Globus pallidus (tissue), 1 donor: ENCODE measurements around the gene DYRK4.
"Not testable (repeated sequence)": the region's sequence is repeated elsewhere in the genome, so short reads cannot be mapped to it uniquely, and the experiment has no call there.

Experiments
- DNase-seq: peaks from one replicate; pipeline ENCODE4 v3.0.0-alpha.2; 2015; ENCODE audit warnings: low spot score

The DYRK4 gene, protein sequence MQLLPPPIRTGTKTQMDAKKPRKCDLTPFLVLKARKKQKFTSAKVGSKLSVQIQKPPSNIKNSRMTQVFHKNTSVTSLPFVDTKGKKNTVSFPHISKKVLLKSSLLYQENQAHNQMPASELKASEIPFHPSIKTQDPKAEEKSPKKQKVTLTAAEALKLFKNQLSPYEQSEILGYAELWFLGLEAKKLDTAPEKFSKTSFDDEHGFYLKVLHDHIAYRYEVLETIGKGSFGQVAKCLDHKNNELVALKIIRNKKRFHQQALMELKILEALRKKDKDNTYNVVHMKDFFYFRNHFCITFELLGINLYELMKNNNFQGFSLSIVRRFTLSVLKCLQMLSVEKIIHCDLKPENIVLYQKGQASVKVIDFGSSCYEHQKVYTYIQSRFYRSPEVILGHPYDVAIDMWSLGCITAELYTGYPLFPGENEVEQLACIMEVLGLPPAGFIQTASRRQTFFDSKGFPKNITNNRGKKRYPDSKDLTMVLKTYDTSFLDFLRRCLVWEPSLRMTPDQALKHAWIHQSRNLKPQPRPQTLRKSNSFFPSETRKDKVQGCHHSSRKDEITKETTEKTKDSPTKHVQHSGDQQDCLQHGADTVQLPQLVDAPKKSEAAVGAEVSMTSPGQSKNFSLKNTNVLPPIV

DNA sequence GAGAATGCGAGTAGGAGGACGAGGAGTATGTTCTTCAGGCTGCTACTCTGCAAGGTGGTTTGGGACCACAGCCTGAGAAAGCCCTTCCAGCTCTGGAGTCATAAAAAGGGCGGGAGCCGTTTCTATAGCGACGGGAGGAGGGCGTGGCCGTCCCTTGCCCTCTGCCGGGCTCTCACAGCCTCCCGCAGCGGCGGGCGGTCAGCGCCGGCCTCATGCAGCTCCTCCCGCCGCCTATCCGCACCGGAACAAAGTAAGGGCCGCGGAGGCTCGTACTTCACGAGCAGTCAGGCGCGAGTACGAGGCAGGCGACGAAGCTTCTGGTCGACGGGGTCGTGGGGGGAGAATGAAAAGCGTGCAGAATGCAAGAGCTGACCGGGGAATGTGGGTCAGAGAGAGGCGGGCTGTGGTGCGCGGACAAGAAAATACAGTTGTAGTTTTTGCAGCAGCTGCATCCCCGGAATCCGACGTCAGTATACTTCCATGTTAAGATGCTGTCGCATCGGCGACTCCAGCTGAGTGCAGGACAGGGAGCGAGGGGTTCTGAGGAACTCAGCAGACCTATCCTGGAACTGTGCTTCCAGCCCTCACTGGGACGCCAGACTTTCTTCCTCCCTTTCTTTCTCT lies at the start of gene DYRK4:
DYRK4 (plus strand) TSS at position 175 of the 624 bp plus-strand sequence; CDS start at position 213, 38 bp downstream.
- peak; percentile 78 for DNase-seq

DNA sequence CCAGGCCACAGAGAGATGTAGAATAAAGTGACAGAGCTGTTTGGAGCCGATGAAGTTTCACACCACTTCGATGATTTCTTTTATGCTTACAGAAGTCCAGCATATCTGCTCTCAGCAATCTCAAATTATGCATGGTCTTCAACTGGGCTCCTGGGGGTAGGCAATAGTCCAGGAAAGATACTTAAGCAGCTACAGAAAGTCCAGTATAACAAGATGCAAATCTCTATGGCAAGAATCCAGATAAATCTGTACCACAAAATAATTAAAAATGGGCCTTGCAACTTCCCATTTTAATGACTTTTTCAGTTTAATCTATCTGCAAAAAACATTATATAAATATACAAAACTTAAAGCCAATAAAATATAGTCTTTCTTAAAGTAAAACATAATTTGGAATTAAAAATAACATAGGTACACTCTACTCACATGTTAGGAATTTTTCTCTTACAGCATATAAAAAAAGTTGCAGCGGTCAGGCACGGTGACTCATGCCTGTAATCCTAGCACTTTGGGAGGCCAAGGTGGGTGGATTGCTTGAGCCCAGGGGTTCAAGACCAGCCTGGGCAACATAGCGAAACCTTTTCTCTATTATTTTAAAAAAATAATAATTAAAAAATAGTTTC lies 43.8 kb upstream of the DYRK4 start:
- DNase-seq = no peak

DNA sequence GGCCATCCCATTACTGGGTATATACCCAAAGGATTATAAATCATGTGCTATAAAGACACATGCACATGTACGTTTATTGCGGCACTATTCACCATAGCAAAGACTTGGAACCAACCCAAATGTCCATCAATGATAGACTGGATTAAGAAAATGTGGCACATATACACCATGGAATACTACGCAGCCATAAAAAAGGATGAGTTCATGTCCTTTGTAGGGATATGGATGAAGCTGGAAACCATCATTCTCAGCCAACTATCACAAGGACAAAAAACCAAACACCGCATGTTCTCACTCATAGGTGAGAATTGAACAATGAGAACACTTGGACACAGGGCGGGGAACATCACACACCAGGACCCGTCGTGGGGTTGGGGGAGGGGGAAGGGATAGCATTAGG lies 38.6 kb upstream of the DYRK4 start:
- not testable (repeated sequence) for DNase-seq

DNA sequence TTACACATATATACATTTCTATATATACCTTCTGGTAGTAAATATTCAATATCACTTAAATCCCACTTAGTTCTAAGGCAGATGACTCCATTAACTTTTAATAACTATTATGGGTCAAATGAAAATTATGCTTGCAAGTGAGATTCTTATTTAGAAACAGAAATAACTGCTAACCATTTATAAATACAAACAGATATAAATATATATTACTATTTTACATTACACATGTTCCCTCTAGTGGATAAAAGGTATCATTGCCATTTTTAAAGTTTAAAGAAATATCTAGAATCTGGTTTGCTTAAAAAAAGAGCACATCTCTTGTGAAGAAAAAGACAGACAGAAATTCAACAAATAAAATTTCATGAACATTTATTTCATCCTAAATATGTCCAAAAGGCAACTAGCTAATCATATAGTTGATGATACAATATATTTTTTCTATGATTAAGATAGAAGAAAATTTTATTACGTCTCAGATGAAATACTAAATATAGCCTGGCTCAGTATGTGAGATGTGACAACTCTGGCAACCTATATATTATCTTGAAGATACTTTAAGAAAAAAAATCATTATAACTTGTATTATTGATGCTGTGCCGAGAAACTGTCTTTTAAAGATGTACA lies 35.0 kb upstream of the DYRK4 start:
- DNase-seq = no peak

DNA sequence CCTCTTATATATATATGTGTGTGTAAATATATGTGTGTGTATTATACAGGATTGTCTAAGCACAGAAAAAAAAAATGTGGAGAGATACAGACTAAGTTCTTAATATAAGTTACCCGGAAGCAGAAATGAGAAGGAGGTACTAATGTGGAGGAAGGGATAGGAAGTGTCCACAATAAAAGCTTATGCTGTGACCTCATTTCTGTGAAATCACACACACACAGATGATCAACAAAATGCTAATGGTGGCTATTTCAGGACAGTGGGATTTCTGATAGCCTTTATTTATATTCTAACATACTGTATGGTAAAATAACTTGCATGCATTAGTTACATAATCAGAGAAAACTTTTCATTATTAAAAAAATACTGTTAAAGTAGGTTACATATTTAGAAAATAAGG lies 31.8 kb upstream of the DYRK4 start:
- no peak for DNase-seq

DNA sequence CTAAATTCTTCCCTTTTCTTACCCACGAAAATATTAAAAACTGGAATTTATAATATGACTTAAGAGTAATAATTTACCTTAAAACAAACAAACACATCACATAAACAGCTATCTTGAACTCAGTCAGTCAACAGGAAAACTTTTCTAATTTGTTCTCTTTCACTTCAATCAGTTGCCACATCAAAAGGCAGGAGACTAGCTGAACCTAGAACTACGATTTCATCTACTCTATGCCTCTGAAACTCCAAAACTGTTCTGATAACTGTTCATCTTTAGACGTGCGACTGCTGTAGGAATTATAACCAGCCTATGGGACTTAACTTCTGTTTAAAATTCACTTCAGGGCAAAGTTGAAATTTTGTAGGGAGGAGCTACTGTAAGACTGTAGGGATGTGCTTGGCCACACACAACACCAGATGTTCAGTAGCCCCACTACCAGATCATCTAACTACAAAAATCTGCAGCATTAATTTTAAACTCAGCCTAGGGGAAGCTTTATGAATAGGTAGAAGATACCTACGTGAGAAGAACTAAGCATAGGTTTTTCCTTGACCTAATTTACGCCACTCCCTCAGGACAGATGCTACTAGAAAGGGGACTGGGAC lies 30.9 kb upstream of the DYRK4 start:
- DNase-seq = no peak

DNA sequence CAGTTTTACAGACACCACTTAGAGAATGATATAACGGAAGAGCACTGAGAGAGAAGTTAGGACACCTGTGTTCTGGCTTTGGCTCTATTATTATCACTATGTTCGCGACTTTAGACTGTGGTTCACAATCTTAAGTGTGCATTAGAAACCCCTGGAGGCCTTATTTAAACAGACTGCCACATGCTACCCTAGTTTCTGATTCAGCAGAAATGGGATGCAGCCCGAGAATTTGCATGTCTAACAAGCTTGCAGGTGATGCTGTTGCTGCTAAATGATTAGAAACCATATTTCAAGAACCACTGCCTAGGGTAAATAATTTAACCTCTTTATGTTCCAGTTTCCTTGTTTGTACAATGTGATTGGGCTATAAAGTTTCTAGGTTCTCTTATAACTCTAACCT lies 26.9 kb upstream of the DYRK4 start:
- DNase-seq = no peak

DNA sequence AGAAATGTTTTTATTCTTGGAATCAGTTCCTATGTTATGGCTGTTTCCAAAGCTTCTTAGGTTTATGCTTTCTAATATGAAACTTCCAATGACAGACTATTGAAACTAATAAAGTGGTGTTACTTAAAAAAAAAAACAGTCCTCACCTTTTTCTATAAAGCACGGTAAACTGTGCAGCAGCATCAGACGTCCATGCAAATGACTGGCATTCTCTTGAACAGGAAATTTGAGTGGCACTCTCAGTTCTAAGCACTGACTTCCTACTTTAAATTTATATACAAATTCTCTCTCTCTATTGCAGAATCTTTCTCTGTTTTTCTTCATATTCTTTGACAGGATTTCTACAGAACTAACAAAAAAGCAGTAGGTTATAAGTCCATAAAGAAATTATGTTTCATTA lies 26.1 kb upstream of the DYRK4 start:
- no peak for DNase-seq

DNA sequence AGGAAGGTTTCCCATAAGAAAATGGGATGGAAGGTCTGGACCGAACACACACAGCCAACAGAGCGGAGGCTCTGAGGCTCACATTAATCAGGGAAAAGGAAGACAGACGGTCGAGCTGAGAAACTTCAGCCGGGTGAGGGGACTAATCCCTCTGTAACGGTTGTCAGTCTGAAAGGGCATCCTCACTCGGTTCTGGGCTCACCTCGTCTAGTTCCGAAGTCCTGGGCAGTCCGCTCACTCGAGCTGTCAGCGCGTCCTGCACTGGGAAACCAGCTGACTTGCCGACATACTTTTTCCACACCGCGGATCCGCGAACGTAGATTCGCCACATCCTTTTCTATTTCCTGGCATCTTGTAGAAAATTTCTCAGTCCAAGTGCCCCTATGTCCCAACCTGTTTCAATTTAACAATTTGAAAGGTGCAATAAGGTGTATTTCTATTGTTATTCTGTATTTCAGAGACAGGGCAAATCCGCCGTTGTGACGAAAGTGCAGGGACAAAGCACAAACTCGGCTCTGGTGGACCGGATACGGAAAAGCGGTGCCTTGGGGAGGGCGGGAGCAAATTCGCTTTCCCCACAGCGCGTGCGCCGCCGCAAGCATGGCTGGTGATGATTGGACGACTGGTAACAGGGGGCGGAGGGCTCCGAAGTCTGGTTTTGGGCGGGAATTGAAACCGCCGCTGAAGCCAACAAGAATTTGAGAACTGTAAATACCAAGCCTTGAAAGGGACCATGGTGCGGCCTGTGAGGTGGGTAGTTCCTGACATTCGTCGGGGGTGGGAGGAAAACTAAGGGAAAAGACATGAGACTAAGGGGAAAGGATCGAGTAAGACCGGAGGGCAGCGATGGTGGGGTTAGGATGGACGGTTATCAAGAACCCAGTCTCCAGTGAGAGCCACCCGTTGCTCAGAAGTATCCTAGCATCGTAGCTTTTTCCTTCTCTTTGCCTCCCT lies 23.5 kb upstream of the DYRK4 start, which contains the start of gene RAD51AP1:
RAD51AP1 (plus strand) TSS at position 684 of the 954 bp plus-strand sequence; CDS start at position 734, 50 bp downstream.
- DNase-seq = peak; percentile 96

DNA sequence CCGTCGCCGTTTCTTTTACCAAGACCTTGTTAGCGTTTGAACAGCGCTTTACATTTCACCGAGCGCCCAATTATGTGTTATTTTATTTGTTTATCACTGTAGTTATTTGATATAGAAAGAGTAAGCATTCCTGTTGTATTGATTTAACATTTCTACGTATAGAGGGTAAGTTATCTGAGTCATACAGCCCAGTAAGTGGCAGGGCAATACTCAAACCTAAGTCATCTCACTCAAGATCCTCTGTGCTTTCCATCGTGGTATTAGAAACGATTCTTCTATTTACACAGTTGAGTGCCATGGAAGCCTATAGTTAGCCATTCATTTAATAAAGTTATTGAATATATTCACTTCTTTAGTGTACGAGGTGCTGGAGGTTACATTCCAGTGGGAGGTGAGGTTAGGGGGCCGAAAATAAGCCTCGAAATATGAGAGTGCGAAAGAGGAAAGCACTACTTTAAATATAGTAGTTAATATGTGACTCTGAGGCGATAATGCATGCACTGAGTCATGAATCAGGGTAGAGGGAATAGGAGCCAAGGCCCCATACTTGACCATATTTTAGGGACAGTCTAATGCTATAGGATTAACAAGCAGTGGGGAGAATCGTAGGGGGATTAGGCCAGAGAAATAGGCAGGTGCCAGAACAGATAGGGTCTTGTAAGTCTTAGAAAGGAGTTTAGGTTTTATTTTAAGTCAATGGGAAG lies 22.7 kb upstream of the DYRK4 start:
- DNase-seq = no peak

DNA sequence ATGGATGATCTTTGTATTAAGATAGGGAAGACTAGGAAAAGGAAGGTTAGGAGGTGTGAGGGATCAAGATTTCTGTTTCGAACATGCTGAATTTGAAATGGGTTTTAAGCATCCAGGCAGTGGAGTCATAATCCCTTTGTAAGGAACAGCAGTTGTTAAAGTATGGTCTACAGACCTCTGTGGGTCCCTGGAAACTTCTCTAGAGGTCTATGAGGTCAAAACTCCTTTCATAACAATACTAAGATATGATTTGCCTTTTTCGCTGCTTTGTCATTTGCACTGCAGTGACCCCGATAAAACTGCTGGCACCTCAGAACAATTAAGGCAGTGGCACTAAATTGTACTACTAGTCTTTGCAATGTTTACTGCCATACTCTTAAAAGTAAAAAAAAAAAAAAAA lies 21.8 kb upstream of the DYRK4 start:
- DNase-seq = no peak

DNA sequence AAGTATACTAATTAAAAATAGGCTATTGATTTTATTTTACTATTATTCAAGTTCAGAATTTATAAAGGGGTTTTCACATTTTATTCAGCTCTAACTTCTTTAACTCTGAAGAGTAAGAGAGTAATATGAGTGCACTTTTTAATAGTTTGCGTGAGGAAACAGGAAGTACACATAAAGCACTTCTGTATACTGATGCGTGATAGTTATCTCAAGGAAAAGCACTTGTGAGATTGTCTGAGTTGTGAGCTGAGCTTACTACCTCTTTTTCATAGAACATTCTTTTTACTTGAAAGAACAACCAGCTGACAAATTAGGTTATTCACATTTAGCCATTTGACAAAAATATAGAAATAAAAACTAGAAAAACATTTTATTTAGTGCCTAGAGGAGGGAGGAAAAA lies 21.4 kb upstream of the DYRK4 start:
- DNase-seq = no peak

DNA sequence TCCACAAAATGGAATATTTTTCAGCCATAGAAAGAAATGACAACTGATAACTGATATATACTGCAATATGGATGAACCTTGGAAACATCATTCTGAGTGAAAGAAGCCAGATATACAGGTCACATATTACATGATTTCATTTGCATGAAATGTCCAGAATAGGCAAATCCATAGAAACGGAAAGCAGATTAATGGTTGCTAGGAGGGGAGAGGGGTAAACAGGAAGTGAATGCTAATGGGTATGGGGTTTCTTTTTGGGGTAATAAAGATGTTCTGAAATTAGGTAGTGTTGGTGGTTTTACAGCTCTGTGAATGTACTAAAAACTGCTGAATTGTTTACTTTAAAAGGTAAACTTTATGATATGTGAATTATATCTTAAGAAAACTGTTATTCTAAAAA lies 16.8 kb upstream of the DYRK4 start:
- DNase-seq = no peak

DNA sequence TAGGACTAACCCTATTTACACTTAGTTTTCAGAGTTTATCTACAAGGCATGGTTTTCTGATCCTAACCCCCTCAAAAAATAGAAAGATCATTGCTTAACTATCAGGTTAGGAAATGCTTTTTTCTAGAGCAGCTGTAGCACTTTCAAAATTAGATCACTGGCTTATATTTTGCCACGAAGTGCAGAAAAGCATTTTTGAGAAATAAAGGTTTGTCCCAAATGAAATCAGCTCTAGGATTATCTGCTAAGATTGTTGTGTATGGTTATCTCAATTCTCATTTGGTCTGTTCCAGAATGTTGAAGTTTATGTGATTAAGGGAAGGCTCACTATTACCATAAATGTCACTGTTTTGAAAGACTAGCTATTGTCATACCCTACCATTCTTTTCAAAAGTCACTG lies 9.8 kb upstream of the DYRK4 start:
- DNase-seq = no peak

DNA sequence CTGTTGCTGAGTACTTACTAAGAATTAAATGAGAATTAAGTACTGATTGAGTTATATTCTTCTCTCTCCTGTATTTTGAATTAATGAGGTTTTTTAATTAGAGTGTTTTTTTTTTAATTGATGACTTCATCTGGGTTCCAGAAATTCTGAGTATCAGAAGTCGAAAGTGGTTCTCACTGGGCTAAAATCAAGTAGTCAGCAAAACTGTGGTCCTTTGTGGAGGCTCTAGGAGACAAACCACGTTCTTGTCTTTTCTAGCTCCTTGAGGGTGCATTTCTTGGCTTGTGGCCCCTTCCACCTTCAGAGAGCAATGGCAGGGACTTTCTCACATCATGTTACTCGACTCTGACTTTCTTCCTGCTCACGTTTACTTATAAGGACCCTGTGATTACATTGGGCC lies 8.1 kb upstream of the DYRK4 start:
- DNase-seq = no peak

DNA sequence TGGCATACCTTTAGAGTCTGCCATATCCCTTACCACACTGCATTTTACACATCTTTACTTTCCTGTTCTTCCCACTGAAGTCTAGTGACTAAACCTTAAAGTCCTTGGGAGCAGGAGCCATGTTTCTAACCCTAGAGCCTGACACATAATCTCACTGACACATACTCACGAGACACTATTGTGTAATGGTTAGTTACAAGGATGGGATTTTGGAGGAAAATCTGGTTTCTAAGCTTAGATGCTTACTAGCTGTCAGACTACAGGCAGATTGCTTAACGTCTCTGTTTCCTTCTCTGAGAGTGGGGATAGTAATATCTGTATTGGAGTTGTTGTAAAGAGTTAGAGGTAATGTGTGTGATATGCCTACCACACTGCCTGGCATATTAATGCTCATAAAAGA lies 6.2 kb upstream of the DYRK4 start:
- DNase-seq = no peak

DNA sequence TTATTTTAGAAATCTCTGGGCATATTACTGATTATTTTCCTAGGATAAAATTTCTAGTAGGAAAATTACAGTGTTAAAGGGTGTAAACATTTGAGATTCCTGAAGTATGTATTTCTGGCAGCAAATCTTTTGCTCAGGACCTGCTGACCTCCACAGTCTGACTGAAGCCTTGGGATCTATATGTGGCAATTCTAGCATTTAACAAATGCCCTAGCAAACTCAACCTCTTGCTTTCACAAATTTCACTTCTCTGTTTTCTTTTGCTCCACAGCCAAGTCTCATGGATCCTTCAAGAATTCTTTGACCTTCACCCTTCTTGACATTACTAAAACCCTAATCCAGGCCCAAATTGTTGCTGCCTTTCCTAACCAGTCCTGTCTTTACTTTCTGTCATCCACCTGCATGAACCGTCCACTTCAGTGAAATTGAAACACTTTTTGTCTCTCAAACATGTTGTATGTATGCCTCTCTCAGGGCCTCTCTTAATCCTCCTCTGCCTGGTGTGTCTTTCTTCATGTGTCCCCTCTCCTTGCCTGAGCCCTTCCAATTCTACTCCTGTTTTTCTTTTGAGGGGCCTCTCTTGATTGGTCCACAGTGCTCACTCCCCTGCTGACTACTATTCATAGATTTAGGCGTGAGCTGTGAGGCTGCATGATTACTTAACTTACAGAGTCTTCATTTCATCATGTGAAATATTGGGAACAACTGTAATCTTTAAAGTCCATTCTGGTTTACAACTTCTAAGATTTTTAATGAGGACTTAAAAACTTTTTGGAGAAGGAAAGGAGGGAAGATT lies 5.1 kb upstream of the DYRK4 start:
- peak; percentile 7 for DNase-seq

DNA sequence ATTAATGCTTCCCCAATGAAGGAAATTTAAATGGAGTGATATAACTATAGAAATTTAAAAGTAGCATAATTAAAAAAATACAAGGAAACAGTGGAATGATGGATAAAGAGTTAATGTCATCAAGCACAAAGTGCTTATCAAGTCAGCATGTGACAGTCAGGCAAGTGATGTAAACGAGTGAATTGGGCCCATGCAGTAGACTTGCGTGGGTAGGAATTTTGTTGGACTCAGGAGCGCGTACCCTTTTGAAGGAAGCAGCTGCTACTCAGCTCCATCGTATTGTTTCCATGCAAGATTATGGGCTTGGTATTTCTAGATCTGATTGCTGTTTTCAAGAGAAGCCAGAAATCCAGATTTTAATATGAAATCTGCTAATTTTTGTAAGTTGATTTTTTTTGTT lies 4.4 kb upstream of the DYRK4 start:
- DNase-seq = no peak

DNA sequence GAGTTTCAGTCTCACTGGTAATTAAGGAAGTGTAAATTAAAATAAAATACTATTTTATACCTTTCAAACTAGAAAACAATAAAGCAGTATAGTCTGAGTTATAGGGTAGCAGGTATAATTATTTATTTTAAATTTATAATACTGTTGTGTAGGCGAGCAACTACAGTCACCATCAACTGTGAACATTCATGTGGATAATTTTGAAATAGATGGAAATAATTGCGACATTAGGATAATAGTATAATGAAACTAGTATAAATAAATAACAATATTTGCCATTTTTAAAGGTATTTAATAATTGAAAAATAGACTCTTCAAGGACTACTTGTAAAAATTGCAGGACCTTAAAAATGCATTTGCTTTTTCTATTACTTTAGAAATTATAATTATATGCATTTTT lies 3.8 kb upstream of the DYRK4 start:
- DNase-seq = no peak
